Lower leg skin (tissue), 3 donors: Measurements from ENCODE around the gene PLEKHG4B.

Experiments
- CTCF ChIP-seq, 3 donors: fragments of 450-650 bp; IDR thresholded peaks; one replicate each; pipeline ENCODE4 v1.5.1; 2016; ENCODE audit warnings: antibody characterized with exemption in 3 of 3, mild to moderate bottlenecking in 3 of 3, moderate library complexity in 2 of 3
- POLR2A ChIP-seq, 2 donors: fragments of 450-650 bp; IDR thresholded peaks; one replicate each; pipeline ENCODE4 v1.6.1; 2016 to 2017; ENCODE audit warnings: antibody characterized with exemption in 2 of 2, mild to moderate bottlenecking in 1 of 2, moderate library complexity in 1 of 2

GRCh38 chr5:185095-186070 lies 93.4 kb downstream of the PLEKHG4B start:
- TF ChIP-seq CTCF (IDR thresholded peaks at IDR 0.05) (no peak), POLR2A (IDR thresholded peaks at IDR 0.05) (no peak)
